Measurements from ENCODE around the gene ZSCAN22. TPM values are rescaled to one million over a fixed set of nuclear protein-coding genes. Genes with fewer than 3 reads are reported as not detected.

ZSCAN22 gene
- total RNA-seq, result 6.2 and 6.3 TPM in 2 replicates
- long read RNA-seq, full-length matches to known transcripts, result 1 of 6 reads
- long read RNA-seq, partial matches to known transcripts, result 0 of 6 reads
- long read RNA-seq, other reads (novel, unspliced or antisense), result 5 of 6 reads

DNA sequence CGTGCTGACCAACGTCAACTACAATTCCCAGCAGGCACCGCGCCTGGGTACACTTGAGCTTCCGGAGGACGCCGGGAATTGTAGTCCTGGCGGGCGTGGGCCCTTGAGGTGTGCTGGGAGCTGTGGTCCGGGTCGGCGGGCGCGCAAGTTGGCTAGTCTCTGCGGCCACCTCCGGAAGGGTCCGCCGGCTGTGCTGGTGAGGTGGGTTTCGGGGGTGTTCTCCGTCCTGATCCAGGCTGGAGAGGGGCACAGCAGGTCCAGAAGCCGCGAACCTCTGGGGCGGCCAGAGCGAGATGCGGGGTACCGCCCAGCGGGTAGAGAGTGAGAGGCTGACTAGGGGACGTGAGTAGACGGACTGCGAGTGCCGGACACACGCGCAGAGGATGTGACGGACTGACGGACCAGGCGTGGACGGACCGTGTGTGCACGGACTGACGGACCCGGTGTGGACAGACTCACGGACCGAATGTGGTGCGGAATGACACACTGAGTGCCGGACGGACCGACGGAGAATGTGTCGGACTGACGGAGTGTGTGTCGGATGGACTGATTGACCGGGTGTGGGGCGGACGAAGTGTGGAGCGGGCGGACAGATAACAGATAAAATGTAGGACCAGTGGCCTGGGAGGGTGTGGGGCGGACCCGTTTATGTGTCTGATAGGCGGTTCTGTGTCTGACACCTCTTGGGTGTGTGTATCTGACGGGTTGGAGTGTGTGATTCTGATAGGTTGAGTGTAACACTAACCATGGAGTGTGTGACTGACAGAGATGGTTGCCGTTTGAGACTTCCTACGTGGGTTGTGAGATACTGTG lies at the start of gene ZSCAN22:
Gene ZSCAN22, plus strand, starts transcription at position 81 of the 813 bp plus-strand sequence. CDS start 7,809 bp downstream, outside the sequence.
- no peaks in the 10 kb centered on the region for H3K27me3 Mint-ChIP-seq (ENCODE audit: low read depth)

GRCh38 chr19:58277197-58277596 lies 49.6 kb upstream of the ZSCAN22 start:
- no peak for DNase-seq (ENCODE audit: low read depth, low spot score)
- peaks cover 5% of the 10 kb centered on the region for H3K27me3 Mint-ChIP-seq (ENCODE audit: low read depth)
- TF ChIP-seq, protein P1, sequence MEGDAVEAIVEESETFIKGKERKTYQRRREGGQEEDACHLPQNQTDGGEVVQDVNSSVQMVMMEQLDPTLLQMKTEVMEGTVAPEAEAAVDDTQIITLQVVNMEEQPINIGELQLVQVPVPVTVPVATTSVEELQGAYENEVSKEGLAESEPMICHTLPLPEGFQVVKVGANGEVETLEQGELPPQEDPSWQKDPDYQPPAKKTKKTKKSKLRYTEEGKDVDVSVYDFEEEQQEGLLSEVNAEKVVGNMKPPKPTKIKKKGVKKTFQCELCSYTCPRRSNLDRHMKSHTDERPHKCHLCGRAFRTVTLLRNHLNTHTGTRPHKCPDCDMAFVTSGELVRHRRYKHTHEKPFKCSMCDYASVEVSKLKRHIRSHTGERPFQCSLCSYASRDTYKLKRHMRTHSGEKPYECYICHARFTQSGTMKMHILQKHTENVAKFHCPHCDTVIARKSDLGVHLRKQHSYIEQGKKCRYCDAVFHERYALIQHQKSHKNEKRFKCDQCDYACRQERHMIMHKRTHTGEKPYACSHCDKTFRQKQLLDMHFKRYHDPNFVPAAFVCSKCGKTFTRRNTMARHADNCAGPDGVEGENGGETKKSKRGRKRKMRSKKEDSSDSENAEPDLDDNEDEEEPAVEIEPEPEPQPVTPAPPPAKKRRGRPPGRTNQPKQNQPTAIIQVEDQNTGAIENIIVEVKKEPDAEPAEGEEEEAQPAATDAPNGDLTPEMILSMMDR (conservative IDR thresholded peaks at IDR 0.05), result no peak
- peaks cover 64% of the 10 kb centered on the region for H3K36me3 Mint-ChIP-seq (ENCODE audit: low read depth)
- H3K4me3 Mint-ChIP-seq, result peak overlapping the region; percentile 80
- peaks cover 34% of the 10 kb centered on the region for H3K4me1 Mint-ChIP-seq
- H3K27ac Mint-ChIP-seq (ENCODE audit: unreplicated experiment), result no peak overlapping the region
- peaks cover 15% of the 10 kb centered on the region for H3K9me3 Mint-ChIP-seq

More for the DNA sequence above, at the start of gene ZSCAN22:
- Mint-ChIP-seq H3K9me3 (no peaks in the 10 kb centered on the region), H3K36me3 (ENCODE audit: low read depth) (no peaks in the 10 kb centered on the region), H3K4me1 (peaks cover 12% of the 10 kb centered on the region), H3K27ac (ENCODE audit: unreplicated experiment) (no peak within 1 kb of the TSS), H3K4me3 (no peak within 1 kb of the TSS)
- DNase-seq (ENCODE audit: low read depth, low spot score), result peak; percentile 91
- TF ChIP-seq, protein P1 (conservative IDR thresholded peaks at IDR 0.05), result no peak

- Mint-ChIP-seq H3K4me3 (peak overlapping the region; percentile 99), H3K27me3 (ENCODE audit: low read depth) (peaks cover 5% of the 10 kb centered on the region), H3K9me3 (peaks cover 15% of the 10 kb centered on the region), H3K36me3 (ENCODE audit: low read depth) (peaks cover 64% of the 10 kb centered on the region), H3K4me1 (peaks cover 35% of the 10 kb centered on the region), H3K27ac (ENCODE audit: unreplicated experiment) (peak overlapping the region; percentile 96)
- TF ChIP-seq, protein P1 (conservative IDR thresholded peaks at IDR 0.05), result no peak
- DNase-seq (ENCODE audit: low read depth, low spot score), result no peak
These were observed 48.9 kb upstream of the ZSCAN22 start for GRCh38 chr19:58277748-58278540.

DNA sequence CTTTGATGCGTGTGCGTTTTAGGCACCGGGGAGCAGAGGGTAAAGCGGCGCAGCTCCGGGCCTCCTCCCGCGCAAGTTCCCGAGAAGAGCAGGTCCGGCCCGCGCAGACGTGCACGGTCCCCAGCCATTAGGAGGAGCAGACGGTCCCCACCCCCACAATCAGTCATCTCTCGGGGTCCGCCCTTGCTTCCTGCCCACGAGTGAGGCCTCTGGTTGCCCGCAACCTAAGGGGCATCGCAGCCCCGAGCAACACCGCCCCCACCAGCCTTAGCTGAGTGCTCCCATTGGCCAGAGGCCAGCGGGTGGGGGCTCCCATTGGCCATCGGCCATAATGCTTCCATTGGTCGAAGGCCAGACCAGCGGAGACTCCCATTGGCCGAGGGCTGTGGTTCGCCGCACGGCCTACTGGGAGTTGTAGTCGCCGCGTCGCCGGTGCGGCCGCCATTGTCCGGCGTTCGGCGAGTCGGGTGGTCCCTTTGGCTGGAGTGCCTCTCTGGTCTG lies 48.2 kb upstream of the ZSCAN22 start, which contains the start of gene ZNF8:
Gene ZNF8, plus strand, starts transcription at position 415 of the 501 bp plus-strand sequence. CDS start 127 bp downstream, outside the sequence.
- H3K27ac Mint-ChIP-seq (ENCODE audit: unreplicated experiment), result peak within 1 kb of the TSS; percentile 97
- peaks cover 35% of the 10 kb centered on the region for H3K4me1 Mint-ChIP-seq
- TF ChIP-seq, protein P1 (conservative IDR thresholded peaks at IDR 0.05), result no peak
- peaks cover 5% of the 10 kb centered on the region for H3K27me3 Mint-ChIP-seq (ENCODE audit: low read depth)
- peaks cover 15% of the 10 kb centered on the region for H3K9me3 Mint-ChIP-seq
- peak; percentile 92 for DNase-seq (ENCODE audit: low read depth, low spot score)
- peak within 1 kb of the TSS; percentile 99 for H3K4me3 Mint-ChIP-seq
- peaks cover 68% of the 10 kb centered on the region for H3K36me3 Mint-ChIP-seq (ENCODE audit: low read depth)
